Erythroblast (primary cell): Measurements from ENCODE around the gene STX8.
"Not testable (repeated sequence)": the region's sequence is repeated elsewhere in the genome, so short reads cannot be mapped to it uniquely, and the experiment has no call there.

ENCODE experiments used
- DNase-seq, 2 experiments: peaks; one replicate each; lab custom pipeline; 2025; lab: John Stamatoyannopoulos, UW
- GATA1 ChIP-seq: IDR thresholded peaks from 2 replicates; pipeline ENCODE4 v1.6.1; 2011; ENCODE audit warnings: low read depth, mild to moderate bottlenecking, control low read depth, low read length, moderate library complexity
- POLR2A ChIP-seq: IDR thresholded peaks from 2 replicates; pipeline ENCODE4 v1.6.1; 2011; ENCODE audit warnings: mild to moderate bottlenecking, low read length

STX8 gene

DNA sequence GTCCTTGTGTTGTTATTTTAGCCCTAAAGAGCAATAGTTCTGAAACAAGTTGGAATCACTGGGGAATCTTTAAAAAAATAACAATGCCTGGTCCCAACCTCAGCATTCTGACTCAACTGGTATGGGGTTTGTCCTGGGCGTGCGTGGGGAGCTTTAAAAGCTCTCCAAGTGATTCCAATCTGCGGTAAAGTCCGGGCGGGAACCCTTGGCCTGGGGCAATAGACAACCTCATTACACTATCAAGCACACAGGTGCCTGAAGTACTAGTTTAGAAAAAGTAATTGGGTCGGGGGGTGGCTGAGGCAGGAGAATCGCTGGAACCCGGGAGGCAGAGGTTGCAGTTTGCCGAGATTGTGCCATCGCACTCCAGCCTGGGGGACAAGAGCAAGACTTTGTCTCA is 4.4 kb downstream of the STX8 start:
- DNase-seq, result no peak
- TF ChIP-seq GATA1 (no peak), POLR2A (no peak)

DNA sequence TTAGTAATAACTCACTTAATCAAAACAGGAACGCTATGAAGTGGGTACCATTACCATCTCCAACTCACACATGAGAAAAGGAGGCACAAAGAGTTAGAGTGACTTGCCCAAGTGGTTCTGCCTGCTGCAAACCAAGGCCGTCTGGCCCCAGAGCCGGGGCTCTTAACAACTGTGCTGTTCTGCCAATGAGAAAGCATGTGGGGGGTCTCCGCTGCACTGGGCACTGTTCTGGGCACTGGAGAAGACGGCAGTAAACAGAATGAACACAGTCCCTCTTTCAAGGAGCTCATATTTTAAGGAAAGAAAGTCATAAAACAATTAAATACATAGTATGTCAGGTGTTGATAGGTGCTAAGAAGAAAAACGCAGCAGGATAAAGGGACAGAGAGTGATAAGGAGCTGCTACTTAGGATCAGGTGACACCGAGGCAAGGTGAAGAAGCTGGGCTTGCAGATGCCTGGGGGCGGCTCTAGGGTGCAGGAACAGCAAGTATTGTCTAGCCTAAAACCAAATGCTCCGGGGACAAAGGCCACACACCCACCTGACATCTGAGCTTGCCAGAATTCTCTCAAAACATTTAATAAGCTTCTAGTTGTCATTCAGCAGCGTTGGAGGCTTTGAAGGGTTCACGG is 6.5 kb downstream of the STX8 start:
- no peak for DNase-seq
- TF ChIP-seq POLR2A (no peak), GATA1 (no peak)

GRCh38 chr17:9568004-9568403 is 7.6 kb downstream of the STX8 start:
- TF ChIP-seq GATA1, result no peak
- no peak for TF ChIP-seq POLR2A
- DNase-seq, result no peak

- DNase-seq, result not testable (repeated sequence)
Measured at GRCh38 chr17:9566739-9567138, 8.9 kb downstream of the STX8 start.

DNA sequence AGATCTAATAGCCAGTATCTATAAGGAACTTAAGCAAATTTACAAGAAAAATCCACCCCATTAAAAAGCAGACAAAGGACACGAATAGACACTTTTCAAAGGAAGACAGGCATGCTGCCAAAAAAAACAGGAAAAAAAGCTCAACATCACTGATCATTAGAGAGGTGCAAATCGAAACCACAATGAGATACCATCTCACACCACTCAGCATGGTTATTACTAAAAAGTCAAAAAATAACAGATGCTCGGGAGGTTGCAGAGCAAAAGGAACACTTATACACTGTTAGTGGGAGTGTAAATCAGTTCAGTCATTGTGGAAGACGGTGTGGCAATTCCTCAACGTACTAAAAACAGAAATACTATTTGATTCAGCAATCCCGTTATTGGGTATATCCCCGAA is 9.6 kb downstream of the STX8 start:
- no peak for TF ChIP-seq GATA1
- no peak for TF ChIP-seq POLR2A
- DNase-seq, result no peak

- no peak for DNase-seq
- TF ChIP-seq GATA1 (no peak), POLR2A (no peak)
Measured at GRCh38 chr17:9564104-9564503, 11.5 kb downstream of the STX8 start.

DNA sequence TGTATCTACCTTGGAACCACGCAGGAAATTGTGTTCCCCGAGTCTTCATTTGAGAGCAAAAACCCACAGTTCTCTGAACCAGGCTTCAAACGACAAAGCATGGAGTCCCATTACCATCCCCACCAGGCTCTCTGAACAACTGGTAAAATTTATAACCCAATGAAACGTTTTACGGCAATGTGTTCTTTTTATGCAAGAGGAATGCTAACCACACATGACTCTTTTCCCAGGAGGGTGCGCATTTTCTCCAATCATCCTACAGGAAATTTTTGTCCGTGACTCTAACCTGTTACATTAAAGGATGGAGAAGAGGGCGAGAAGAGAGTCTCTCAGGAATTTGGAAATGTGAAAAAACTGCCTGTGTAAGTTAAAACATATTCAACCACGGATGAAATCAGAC is 17.8 kb downstream of the STX8 start:
- TF ChIP-seq GATA1, result no peak
- no peak for TF ChIP-seq POLR2A
- no peak for DNase-seq

DNA sequence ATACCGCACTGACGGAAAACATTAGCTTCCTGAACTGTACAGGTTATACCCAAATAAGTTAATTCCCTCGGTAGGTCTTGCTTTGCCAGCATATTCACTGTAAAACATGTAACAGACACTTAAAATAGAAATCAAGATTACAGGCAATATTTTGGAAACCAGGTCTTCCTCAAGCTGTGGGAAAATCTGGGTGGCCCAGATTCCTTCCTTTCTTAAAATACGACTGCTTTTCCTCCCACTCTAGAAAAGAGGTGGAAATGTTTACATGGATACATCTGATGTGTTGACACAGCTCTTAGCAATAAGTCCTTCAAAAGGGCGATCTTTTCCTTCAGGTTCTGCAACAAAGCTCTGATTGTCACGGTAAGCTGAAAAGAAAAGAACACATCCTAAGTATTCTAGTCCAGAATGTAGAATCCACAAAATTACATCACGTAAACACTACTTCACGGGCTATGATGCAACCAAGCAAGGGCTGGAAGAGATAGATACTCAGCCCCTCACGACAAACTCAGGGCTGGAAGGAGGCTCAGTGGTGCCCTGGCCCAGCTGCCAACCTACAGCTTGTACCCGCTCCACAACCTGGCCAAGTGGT is 18.4 kb downstream of the STX8 start:
- TF ChIP-seq POLR2A (no peak), GATA1 (no peak)
- DNase-seq, result no peak

- peak; percentile 58 to 69 for DNase-seq
Measured at GRCh38 chr17:9554715-9555114, 20.9 kb downstream of the STX8 start.

- no peak for DNase-seq
- no peak for TF ChIP-seq GATA1
- TF ChIP-seq POLR2A, result no peak
Measured at GRCh38 chr17:9553596-9553995, 22.0 kb downstream of the STX8 start.

GRCh38 chr17:9553181-9553580 is 22.4 kb downstream of the STX8 start:
- TF ChIP-seq GATA1 (no peak), POLR2A (no peak)
- DNase-seq, result no peak

GRCh38 chr17:9549215-9549614 is 26.4 kb downstream of the STX8 start:
- TF ChIP-seq POLR2A, result no peak
- no peak for TF ChIP-seq GATA1
- no peak for DNase-seq

- TF ChIP-seq GATA1 (no peak), POLR2A (no peak)
- no peak for DNase-seq
Measured at GRCh38 chr17:9544221-9544620, 31.4 kb downstream of the STX8 start.

DNA sequence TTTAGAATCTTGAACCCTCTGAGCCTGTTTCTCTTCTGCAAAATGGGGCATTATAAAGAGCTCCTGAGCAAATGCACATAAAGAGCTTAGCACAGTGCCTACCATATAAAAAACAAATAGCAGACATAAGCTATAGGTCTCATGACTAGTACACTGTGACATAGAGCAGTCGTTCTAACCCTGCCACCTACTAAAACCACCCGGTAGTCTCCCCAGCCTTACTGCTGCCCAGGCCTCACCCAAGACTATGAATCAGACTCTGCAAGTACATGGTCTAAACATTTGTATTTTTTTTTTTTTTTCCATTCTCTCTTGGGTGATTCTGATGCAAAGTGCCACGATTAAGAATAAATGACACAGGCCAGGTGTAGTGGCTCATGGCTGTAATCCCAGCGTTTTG is 33.9 kb downstream of the STX8 start:
- TF ChIP-seq POLR2A (no peak), GATA1 (no peak)

GRCh38 chr17:9538626-9539025 is 37.0 kb downstream of the STX8 start:
- no peak for TF ChIP-seq GATA1
- TF ChIP-seq POLR2A, result no peak
- no peak for DNase-seq

More for the DNA sequence above, 33.9 kb downstream of the STX8 start:
- DNase-seq, result no peak
